Effector memory CD4-positive, alpha-beta T cell (primary cell): ENCODE data around the gene SWI5.

Experiments
- DNase-seq, 3 donors: peaks; one replicate each; pipeline ENCODE4 v3.0.0-alpha.2; 2020
- H3K27ac ChIP-seq: 2 replicates; pipeline ENCODE4 v1.7.0; 2013; ENCODE audit warnings: mild to moderate bottlenecking, low read length, moderate library complexity; ENCODE audit not compliant: insufficient read depth, poor library complexity, severe bottlenecking
- H3K27me3 ChIP-seq: replicated peaks from 2 replicates; pipeline ENCODE4 v1.7.0; 2013; ENCODE audit warnings: mild to moderate bottlenecking, low read length; ENCODE audit not compliant: insufficient read depth, control insufficient read depth, poor library complexity, severe bottlenecking
- H3K36me3 ChIP-seq: 2 replicates; pipeline ENCODE4 v1.7.0; 2013; ENCODE audit warnings: mild to moderate bottlenecking, low read length, moderate library complexity; ENCODE audit not compliant: control insufficient read depth, insufficient read depth
- H3K4me1 ChIP-seq: 2 replicates; pipeline ENCODE4 v1.7.0; 2013; ENCODE audit warnings: low read length, mild to moderate bottlenecking; ENCODE audit not compliant: control insufficient read depth, insufficient read depth, poor library complexity, severe bottlenecking
- H3K4me3 ChIP-seq: 2 replicates; pipeline ENCODE4 v1.7.0; 2013; ENCODE audit warnings: low read length, low read depth, mild to moderate bottlenecking; ENCODE audit not compliant: insufficient read depth, poor library complexity, severe bottlenecking
- H3K9me3 ChIP-seq: 2 replicates; pipeline ENCODE4 v1.7.0; 2013; ENCODE audit warnings: mild to moderate bottlenecking, low read length, moderate library complexity; ENCODE audit not compliant: control insufficient read depth

Gene SWI5

DNA sequence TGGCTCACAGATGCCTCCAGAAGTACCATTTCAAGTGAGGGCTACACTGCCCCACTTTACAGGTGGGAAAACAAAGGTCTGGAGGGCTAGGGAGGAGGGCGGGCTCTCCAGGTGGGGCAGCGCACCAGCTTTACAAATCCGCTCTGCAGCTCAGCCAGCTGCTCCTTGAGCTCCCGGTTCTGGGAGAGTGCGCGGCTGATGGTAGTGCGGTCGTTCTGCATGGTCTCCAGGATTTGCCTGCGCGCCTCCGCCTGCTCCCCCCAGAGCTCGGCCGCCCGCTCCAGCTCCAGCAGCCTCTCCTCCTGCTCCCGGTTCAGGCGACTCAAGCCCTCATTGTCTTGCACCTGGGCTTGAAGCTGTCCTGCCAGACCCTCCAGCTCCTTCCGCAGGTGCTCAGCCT, 15.7 kb upstream of the SWI5 start:
- H3K27me3 ChIP-seq: no peaks in the 10 kb centered on the region
- no peak overlapping the region for H3K27ac ChIP-seq
- no peaks in the 10 kb centered on the region for H3K4me1 ChIP-seq
- H3K4me3 ChIP-seq: no peak overlapping the region
- peaks cover 53% of the 10 kb centered on the region for H3K36me3 ChIP-seq
- DNase-seq: no peak
- no peaks in the 10 kb centered on the region for H3K9me3 ChIP-seq

DNA sequence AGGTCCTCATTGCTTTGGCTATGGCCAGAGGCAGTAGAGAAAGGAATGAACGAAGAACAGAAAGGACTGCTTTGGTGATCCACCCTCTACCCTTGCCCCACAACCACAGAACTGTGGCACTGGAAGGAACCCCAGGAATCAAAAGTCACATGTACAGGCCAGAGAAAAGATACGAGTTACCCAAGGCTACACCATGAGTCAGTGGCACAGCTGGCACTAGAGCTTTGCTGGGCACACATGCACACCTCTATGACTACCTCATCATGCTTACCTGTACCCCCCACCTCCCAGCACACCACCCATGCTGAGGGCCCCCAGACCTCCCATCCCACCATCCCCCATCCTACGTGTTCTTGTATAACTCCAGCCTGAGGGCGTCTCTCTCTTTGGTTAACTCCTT, 13.4 kb upstream of the SWI5 start:
- peaks cover 60% of the 10 kb centered on the region for H3K36me3 ChIP-seq
- no peak overlapping the region for H3K4me3 ChIP-seq
- no peak overlapping the region for H3K27ac ChIP-seq
- H3K27me3 ChIP-seq: no peaks in the 10 kb centered on the region
- no peak for DNase-seq
- no peaks in the 10 kb centered on the region for H3K9me3 ChIP-seq
- no peaks in the 10 kb centered on the region for H3K4me1 ChIP-seq

DNA sequence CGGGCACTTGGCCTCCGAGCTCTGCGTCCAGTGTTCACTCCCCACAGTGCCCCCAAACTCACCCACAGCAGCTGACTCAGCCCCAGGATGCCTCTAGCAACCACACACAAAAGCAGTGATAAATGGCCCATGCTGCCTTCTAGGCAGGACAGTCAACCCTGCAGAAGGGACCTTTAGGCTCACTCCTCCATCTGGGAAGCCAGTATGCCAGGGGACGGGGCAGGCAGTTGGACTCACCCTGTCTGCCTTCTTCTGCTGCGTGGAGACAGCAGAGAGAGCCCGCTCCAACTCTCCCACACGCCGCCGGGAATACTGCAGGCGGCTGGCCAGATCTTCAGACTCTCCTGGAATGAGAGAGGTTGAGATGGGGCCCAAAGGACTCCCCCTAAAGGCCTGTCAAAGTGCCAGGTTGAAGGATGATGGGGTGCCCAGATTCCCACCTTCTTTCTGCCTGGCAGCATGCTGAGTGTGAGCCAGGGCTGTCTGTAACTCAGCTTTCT, 10.7 kb upstream of the SWI5 start:
- Histone ChIP-seq H3K27me3 (no peaks in the 10 kb centered on the region), H3K4me3 (no peak overlapping the region), H3K9me3 (no peaks in the 10 kb centered on the region), H3K36me3 (peaks cover 42% of the 10 kb centered on the region), H3K4me1 (no peaks in the 10 kb centered on the region), H3K27ac (no peak overlapping the region)
- DNase-seq: no peak

DNA sequence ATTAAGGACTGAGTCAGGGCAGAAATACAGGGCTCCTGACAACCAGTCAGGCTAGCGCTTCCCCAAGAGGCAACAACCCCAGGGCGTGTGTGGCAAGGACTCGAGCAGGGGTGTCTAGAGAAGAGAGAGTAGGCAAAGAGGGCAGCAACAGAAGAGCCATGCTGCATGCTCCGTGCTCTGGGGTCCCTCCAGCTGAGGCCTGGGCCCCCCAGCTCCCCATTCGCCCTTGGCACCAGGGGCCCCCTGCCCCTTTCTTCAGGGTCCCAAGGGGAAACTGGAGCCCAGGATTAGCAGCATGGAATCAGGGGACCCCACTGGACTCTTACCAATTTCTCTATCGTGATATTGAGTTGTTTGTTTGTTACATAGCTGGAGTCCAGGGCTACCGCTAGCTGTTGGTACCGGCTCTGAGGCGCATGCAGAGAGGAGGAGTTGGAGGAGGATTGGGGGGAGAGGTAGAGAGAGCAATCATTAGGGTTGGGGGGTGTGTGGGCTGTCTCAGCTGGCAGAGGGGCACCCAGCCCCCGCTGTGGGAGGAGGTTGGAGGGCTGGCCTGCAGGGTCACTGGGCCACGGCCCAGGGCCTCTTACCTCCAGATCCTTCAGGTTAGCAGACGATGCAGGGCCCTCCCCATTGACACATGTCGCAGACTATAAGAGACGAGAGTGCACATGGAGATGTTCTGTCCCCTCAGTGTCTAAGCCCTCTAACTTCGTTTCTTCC, 9.0 kb upstream of the SWI5 start:
- no peaks in the 10 kb centered on the region for H3K27me3 ChIP-seq
- no peak overlapping the region for H3K4me3 ChIP-seq
- H3K36me3 ChIP-seq: peaks cover 26% of the 10 kb centered on the region

DNA sequence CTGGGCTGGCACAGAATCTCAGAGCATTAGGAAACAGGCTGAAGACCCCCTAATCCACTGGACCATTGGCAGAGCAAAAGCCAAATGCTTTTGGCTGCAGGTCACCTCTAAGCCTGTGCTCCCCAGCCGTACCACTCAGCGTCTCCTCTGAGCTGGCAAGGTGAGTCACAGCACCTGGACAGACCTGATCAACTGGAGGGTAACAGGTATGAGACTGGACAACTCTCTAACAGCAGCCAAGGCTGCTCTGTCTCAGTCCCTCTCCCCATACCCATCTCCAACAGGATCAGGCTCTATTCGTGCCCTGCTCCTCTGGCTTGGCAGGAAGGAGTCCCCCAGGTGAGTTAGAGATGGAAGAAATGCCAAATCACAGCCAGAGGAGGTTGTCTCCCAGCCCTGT, 5.0 kb upstream of the SWI5 start:
- H3K36me3 ChIP-seq: peaks cover 13% of the 10 kb centered on the region
- H3K9me3 ChIP-seq: no peaks in the 10 kb centered on the region
- no peak overlapping the region for H3K27ac ChIP-seq
- H3K27me3 ChIP-seq: no peaks in the 10 kb centered on the region
- no peak overlapping the region for H3K4me3 ChIP-seq
- H3K4me1 ChIP-seq: peaks cover 7% of the 10 kb centered on the region
- DNase-seq: no peak

More for the DNA sequence above, 9.0 kb upstream of the SWI5 start:
- H3K9me3 ChIP-seq: no peaks in the 10 kb centered on the region
- no peaks in the 10 kb centered on the region for H3K4me1 ChIP-seq
- H3K27ac ChIP-seq: no peak overlapping the region
- no peak for DNase-seq

DNA sequence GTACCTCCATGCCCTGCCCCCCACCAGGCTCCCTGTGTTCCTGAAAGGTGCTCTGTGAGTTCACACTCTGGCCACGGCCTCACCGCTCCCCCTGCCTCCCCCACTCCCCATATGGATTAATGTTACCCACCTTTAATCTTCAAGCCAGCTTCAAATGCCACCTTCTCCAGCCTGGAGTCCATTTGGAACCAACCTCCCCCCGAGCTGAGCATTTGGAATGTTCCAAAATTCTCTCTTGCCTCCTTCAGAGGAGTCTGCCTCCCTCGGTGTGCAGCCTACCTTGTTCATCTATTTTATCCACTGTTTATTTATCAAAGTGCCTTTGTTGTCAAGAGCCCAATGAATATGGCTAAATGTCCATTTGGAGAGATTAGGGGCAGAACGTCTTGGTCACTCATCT, 4.6 kb upstream of the SWI5 start:
- Histone ChIP-seq H3K4me3 (no peak overlapping the region), H3K27ac (no peak overlapping the region), H3K4me1 (peaks cover 11% of the 10 kb centered on the region), H3K9me3 (no peaks in the 10 kb centered on the region), H3K36me3 (peaks cover 13% of the 10 kb centered on the region), H3K27me3 (no peaks in the 10 kb centered on the region)
- no peak for DNase-seq

DNA sequence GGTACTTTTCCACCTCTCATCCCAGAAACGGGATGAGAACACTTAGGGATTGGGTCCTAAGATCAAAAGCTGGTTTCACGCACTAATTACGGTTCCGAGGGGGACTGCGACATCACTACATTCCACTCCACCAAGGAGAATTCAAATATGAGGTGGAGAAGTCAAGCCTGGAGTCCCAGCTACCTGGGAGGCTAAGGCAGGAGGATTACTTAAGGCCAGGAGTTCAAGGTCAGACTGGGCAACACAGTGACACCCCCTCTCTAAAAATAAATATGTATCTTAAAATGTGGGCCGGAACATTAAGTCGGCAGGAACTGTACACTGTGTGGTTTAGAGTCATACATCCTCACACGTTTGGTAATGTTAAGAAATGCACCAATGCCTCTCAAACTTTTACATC, 1.8 kb upstream of the SWI5 start:
- no peak overlapping the region for H3K4me3 ChIP-seq
- DNase-seq: no peak
- no peaks in the 10 kb centered on the region for H3K9me3 ChIP-seq
- no peaks in the 10 kb centered on the region for H3K27me3 ChIP-seq
- peaks cover 17% of the 10 kb centered on the region for H3K4me1 ChIP-seq
- H3K36me3 ChIP-seq: no peaks in the 10 kb centered on the region
- no peak overlapping the region for H3K27ac ChIP-seq

DNA sequence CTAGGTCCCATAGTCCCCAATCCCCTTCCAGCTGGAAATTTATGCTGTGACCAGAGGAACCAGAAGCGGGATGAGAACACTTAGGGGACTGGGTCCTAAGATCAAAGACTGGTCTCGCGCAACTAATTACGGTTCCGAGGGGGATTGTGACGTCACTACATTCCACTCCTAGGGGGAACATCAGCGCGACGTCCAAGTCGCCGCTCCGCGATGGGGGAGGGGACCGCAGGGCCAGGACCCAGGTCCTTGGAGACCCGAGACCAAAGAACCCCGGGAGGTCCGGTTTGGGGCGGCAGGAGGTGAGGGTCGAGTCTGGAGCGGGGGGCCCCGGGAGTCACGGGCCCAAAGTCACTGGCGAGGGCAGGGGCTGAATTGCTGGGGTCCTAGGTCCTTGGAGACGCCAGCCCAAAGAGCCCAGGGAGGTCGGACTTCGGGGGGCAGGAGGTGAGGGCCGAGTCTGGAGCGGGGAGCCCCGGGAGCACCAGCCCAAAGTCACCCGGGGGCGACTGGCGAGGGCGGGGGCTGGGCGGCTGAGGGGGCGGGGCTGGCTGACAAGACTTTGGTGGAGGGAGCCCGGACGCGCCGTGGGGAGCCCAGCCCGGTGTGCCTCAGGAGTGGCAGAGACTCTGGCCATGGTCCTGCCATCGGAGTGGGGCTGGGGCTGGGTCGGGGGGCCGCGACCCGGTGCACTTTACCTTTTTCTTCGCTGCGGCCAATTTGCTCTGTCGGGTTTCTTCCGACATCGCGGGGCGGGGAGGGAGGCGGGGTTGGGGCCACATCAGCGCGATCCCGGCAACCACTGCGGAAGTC, 673 bp upstream of the SWI5 start, which contains the start of gene GOLGA2:
TSS of gene GOLGA2 (minus strand) at position 810 of the 810 bp plus-strand sequence. CDS start at position 779, 31 bp downstream.
- Histone ChIP-seq H3K27me3 (no peaks in the 10 kb centered on the region), H3K4me1 (peaks cover 17% of the 10 kb centered on the region), H3K27ac (peak within 1 kb of the TSS; percentile 83), H3K9me3 (no peaks in the 10 kb centered on the region), H3K36me3 (no peaks in the 10 kb centered on the region), H3K4me3 (peak within 1 kb of the TSS; percentile 90)
- DNase-seq: no peak

DNA sequence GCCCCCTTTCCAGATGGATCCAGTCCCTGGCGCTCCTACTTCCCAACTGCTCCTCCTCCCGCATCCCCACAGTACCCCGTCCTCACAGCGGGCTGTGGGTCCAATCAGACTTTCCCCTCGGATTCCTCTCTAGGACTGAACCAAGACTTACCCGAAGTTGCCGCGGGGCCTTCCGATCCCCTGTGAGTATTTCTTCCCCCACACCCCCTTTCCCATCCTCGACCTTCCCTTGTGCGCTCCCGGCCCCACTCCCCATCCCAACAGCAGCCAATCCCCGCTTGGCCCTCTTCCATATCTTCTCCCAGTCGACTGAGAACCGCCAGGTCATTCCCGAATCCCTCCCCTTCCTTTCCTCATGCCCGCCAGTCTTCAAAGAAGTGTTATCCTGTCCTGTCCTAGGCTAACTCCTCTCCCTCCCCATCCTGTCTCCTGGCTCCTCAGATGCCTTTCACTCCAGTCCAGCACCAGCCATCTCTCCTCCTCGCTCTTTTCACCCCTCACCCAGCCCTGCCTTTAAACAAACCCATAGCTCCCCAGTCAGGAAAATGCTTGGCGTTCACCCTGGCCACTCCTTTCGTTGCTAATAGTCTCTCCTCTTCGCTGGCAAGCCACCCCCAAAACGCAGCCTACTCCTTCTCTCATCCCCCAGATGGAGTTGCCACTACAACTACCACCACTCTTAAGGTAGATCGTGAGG, 646 bp downstream of the SWI5 start:
- H3K36me3 ChIP-seq: no peaks in the 10 kb centered on the region
- peak overlapping the region; percentile 90 for H3K4me3 ChIP-seq
- no peaks in the 10 kb centered on the region for H3K9me3 ChIP-seq
- no peaks in the 10 kb centered on the region for H3K27me3 ChIP-seq
- DNase-seq: no peak
- H3K27ac ChIP-seq: peak overlapping the region; percentile 80
- peaks cover 17% of the 10 kb centered on the region for H3K4me1 ChIP-seq
